Measurements from ENCODE around the gene PPBP.
"Not testable (repeated sequence)": the region's sequence is repeated elsewhere in the genome, so short reads cannot be mapped to it uniquely, and the experiment has no call there.

PPBP gene

DNA sequence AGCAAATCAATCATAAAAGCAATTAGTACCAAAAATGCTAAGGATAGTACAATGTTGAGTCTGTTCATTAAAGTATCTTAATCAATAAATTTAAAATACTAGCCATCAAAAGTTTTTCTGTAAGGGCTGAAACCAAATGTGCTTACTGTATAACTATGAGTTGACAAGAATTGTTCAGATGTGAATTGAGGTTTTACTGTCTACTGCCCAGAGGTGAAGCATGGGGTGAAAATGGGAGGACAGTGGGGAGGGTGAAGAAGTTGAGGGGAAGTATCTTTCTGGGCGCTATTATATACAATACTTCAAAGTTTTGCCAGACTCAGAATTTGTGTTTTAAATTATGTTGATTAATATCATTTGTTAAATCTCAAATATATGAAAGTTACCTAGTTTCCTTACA, 4.1 kb upstream of the PPBP start:
- no peak for DNase-seq (ENCODE audit: low spot score)

DNA sequence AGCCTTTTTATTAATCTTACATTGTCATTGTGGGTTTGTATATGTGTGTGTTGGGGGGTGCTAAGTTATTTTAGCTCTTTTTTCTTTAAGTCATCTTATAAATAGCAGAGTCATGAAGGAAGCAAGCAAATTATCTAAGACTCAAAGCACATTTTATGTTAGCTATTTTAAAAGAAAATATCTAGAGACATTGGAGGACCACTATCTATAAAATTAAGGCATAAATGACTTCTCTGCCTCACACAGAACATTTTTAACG, 3.7 kb upstream of the PPBP start:
- DNase-seq (ENCODE audit: low spot score), result no peak

DNA sequence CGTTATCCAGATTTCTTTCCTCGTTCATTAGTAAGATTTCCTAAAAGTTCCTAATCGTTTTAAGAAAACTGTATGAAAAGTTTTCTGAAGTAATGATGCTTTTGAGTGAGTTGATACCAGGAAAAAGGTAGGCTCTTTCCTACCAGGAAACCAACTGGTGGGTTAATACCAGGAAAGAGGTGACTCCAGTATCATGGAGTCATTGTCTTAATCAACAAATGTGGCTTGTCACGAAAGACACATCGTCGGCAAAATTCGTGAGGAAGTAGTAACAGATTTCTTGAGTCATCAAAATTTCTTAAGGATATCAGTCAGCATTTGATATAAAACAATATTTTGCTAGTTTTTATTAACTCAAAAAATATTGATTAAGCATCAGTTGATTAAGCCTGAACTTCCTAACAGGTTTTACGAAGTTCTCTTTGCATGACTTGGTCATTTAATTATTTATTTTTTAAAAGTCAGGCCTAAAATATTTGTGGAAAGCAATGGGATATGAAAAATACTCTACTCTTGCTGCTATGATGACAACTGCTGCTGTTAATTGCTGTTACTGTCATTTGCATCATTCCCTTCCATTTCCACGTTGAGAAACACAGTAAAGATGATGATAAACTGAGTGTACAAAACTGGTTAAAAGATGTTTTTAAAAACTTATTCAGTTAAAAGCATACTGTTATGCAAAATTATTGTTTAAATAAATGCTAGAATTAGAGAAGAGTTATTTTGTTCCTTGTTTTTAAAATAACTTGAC, 3.2 kb upstream of the PPBP start:
- DNase-seq (ENCODE audit: low spot score), result no peak

DNA sequence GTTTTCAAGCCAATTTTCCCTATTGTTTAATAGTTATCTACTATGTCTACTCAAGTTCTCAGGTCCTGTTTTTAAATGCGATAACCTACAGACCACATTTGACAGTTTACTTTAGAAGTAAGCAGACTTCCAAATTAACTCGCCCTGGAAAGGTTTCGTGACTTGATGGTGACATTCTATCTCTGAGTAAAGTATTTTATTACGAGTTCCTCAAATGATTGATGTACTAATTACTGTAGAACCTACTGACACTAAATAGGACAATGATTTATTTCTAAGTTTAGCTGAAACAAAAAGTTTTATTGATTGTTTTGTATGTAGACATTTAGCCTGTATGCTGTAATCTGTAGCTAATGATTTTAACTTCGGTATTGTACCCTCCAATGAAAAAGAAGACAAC, 1.9 kb upstream of the PPBP start:
- DNase-seq (ENCODE audit: low spot score), result no peak

DNA sequence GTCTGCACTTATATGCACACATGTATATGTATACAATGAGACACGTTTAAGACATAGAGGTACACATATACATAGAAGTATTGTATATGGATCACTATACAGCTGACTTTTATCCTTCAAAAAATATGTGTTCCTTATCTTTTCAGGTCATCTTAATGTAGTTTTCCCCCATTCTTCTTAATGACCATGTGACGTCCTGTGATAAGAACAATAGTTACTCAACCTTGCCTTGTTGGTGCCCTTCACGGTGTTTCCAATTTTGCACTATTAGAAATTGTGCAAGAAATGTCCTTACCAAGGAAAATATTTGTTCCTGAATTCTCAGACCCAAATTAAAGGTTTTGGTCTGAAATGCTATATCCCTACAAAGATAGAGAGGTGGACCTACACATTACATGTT, 1.0 kb upstream of the PPBP start:
- DNase-seq (ENCODE audit: low spot score), result no peak

DNA sequence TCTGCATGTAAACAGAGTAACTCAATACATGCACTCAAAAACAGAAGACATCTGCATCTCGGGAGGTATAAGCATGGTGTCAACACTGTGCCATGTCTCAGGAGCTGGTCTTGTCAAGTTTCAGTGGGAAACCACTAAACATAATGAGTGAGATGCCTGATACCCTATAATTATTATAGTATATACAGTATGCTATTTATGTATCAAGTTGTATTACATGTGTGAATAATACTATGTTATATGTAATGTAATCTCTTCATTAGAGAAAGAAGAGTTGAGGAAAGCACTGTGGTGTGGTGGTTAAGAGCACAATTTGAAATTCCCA, 2.5 kb downstream of the PPBP start:
- no peak for DNase-seq (ENCODE audit: low spot score)

DNA sequence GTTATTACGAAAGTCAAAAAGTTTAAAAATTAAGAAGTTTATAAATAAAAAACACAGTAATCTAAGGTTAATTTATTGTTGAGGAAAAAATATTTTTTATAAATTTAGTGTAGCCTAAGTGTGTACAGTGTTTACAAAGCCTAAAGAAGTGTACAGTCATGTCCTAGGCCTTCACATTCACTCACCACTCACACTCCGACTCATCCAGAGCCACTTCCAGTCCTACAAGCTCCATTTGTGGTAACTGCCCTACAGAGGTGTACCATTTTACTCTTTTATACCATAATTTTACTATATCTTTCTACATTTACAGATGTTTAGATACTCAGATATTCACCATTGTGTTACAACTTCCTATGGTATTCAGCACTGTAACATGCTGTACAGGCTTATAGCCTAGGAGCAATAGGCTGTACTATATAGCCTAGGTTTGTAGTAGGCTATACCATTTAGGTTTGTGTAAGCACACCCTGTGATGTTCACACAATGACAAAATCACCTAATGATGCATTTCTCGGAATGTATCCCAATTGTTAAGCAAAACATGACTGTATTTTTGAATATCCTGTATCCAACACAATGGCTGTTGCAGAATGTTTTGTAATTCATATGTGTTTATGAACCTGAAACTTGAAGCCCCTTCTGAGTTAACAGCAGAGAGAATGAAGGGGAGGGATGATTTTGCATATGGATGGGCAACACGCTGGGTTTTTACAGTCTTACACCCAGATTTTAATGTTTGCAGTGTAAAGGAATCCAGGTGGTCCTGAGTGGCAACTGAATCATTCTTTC, 3.1 kb downstream of the PPBP start:
- peak; percentile 50 for DNase-seq (ENCODE audit: low spot score)

DNA sequence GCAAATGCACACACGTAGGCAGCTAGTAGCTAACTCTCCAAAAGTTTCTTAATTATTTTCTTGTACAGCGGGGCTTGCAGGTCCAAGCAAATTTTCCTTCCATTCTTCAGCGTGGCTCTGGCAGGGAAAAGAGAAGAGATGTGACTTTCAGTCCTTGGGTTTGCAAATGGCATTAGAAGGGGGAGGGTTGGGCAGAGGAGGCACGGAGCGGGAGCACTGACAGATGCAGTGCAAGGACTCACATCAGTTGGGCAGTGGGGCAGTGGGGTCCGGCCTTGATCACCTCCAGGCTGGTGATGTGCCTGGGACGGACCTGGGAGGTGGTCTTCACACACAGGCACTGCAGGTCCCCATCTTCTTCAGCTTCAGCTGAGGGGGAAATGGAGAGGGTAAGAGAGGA, 6.8 kb downstream of the PPBP start:
- not testable (repeated sequence) for DNase-seq (ENCODE audit: low spot score)

DNA sequence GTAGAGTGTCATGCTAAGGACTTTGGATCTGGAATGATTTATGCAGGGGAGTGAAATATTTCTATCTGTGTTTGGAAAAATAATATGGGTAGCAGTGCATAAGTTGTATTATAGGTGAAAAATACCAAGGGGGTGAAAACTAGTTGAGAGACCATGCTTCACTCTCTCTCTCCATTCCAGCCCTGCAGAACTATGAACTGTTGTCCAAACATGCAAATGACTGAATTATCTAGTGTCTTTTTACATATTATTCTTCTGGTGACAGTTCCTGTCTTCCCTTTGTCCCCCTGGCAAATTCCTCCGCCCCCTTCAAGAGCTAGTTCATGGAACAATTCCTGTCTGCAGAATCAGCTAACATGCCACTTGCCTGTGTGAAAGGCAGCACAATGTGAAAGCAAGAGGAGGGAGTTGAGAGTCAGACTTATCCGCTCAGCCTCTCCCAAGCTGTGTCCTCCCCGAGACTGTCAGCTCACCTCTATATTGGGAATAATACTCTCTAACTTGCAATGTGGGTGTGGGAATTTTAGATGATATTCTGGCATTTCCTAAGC, 8.5 kb downstream of the PPBP start:
- DNase-seq (ENCODE audit: low spot score), result no peak

DNA sequence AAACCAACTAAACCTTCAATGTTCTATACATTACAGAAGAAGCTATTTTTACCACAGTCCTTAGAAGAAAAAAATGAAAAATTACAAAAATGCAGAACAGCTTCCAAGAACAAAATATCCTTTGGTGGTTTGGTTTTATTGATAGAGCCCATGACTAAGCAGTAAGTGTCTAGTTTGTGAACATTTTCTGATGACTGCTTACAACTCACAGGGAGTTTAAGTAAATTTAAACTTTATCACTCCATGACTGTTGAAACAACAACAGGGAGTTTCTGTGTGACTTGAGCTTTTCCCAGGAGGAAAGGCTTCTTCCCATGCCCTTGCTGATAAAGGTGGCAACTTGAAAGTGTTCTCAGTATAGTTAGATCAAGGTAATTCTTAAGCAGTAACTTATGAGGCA, 9.1 kb downstream of the PPBP start:
- DNase-seq (ENCODE audit: low spot score), result peak; percentile 25

DNA sequence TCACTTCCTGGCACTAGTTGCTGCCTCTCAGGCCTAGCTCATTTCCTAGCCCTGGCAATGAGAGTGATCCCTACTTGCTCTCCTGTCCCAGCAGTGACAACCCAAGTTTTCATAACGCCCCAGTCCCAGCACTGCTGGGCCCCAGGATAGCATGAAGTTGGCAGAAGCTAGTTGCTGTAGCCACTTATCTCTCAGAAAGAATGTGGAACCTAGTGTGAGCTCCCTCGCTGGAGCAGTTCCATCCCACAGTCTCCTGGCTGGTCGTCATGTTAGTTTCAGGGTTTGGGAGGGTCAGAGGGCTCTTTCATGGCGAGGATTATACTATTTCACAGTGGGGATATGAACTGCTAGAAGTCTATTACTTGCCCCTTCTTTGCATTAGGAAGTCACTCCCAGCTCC, 11.3 kb downstream of the PPBP start:
- DNase-seq (ENCODE audit: low spot score), result no peak

DNA sequence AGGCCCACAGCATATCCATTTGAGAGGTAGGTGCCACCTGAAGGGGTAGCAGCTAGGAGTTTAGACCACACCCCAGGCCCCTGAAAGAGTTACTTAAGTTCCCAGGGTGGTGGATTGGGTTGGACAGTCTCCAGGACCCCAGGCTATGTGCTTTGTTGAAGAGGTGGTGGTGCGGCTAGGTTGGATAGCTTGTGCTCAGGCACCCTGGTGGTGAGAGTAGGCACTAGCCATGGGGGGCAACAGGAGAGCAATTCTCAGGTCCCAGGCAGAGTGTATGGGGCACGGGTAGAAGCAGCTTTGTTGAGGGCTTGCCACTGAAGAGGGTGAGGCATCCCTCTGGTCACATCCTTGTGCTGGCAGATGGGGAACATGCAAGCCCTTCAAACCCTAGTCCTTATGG, 11.8 kb downstream of the PPBP start:
- DNase-seq (ENCODE audit: low spot score), result no peak

DNA sequence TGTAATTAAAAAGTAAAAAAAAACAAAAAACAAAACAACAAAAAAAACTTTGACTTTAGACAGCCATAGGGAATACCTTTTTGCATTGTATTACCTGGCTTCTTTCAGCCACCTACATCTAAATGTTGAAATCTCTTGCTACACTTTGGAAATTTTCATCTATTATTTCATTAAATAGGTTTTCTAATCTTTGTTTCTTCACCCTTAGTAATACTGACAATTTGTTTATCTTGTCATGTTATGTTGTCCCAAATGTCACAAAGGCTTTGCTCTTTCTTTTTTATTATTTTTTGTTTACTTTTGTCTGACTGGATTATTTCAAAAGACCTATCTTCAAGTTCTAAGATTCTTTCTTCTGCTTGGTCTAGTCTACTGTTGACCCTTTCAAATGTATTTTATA, 13.6 kb downstream of the PPBP start:
- DNase-seq (ENCODE audit: low spot score), result no peak

DNA sequence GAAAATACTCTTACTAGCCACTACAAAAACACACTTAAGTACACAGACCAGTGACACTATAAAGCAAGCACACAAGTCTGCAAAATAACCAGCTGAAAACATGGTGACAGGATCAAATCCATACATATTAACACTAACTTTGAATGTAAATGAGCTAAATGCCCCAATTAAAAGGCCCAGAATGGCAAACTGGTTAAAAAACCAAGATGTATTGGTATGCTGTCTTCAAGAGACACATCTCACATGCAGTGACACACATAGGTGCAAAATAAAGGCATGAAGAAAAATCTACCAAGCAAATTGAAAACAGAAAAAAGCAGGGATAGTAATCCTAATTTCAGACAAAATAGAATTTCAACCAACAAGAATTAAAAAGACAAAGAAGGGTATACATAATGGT, 17.0 kb downstream of the PPBP start:
- no peak for DNase-seq (ENCODE audit: low spot score)

DNA sequence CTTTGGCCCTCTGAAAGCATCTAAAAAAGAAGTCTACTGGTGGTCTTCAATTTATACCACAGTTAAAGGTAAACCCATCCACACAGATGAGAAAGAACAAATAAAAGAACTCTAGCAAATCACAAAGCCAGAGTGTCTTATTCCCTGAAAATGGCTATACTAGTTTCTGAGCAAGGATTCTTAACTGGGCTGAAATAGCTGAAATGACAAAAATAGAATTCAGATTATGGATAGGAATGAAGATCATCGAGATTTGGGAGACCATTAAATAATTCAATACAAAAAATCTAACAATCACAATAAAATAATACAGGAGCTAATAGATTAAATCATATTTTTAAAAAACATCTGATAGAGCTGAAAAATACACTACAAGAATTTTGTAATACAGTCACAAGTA, 18.0 kb downstream of the PPBP start:
- no peak for DNase-seq (ENCODE audit: low spot score)

DNA sequence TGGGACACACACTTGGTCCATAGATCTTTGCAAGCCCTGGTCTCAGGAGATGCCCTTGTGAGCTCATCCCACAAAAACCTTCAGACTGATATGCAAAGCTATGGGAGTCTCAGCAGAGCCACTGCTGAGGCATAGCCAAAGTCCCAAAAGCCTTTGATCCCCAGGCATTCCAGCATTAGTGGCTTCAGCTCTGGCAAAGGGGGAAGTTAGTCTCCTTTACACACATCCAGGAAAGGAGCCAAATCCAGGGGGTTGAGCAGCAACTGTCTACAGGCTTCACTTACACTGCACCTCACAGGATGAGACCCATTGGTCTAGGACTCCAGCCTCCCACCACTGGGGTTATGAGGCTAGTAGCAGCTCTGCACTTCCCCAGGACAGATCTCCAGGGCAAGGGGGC, 20.1 kb downstream of the PPBP start:
- DNase-seq (ENCODE audit: low spot score), result no peak

DNA sequence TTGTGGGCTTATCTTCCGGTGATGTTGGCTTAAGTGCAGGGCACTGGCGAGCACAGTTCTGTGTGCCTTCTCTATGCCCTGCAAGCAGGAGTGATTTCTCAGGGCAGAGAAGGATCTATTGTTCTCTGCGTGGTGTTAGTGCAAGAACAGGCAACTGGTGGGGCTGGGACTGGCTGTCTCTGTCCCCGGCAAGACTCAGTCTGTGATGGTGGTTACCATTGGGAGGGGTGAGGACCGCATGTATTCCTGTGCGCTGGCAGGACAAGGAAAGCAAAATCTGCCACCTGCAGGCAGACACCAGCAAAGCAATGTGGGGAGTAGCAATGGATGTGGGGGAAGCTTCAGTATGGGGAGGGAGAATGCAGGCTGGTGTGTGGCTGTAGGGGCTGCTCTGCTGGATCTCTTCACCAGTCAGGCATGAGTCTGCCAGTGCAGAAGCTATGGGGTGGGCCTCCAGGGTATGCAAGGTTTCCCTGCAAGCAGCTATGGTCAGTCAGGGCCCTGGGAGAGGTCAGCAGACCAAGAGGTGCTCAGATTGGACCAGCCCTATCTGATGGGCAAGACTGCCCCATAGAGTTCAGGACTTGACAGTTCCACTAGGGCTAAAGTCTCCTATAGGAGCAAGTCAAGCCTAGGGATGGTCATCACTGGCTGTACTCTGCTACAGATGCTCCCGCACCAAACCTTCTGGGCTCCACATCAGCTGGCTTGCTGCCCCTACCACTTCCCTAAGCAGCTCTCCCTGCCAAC, 23.0 kb downstream of the PPBP start:
- DNase-seq (ENCODE audit: low spot score), result peak; percentile 41

DNA sequence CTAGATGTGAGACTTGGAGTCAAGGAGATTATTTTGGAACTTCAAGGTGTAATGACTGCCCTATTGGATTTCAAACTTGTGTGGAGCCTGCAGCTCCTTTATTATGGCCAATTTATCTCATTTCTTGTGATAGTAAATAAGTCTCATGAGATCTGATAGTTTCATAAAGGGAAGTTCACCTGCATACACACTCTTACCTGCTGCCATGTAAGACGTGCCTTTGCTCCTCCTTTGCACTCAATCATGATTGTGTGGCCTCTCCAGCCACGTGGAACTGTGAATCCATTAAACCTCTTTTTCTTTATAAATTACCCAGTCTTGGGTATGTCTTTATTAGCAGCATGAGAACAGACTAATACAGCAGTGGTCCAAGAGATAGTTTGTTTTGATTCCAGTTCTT, 25.3 kb downstream of the PPBP start:
- DNase-seq (ENCODE audit: low spot score), result no peak

DNA sequence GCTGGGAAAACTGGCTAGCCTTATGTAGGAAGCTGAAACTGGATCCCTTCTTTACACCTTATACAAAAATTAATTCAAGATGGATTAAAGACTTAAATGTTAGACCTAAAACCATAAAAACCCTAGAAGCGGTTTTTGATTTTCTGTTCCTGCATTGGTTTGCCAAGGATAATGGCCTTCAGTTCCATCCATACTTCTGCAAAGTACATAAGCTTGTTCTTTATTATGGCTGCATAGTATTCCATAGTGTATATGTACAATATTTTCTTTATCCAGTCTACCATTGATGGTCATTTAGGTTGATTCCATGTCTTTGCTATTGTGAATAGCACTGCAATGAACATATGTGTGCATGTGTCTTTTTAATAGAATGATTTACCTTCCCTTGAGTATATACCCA, 28.9 kb downstream of the PPBP start:
- DNase-seq (ENCODE audit: low spot score), result not testable (repeated sequence)

DNA sequence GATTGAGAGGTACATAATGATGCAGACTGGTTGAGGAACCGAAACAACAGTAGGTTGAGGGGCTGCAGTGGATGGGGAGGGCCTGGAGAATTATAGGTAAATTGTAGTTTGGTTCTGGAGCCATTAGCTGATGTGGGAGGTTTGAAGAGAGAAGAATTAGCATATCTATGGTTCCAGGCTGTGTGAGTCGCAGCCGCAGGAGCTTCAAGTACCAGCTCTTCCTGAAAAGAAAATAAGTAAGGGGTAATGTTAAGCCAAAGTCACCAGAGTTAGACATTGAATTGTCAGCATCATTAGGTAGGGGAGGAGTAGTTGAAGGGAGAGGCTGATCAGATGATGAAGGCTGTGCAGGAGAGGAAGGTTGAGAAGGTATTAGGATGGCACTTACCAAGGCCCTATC, 35.6 kb downstream of the PPBP start:
- DNase-seq (ENCODE audit: low spot score), result no peak

DNA sequence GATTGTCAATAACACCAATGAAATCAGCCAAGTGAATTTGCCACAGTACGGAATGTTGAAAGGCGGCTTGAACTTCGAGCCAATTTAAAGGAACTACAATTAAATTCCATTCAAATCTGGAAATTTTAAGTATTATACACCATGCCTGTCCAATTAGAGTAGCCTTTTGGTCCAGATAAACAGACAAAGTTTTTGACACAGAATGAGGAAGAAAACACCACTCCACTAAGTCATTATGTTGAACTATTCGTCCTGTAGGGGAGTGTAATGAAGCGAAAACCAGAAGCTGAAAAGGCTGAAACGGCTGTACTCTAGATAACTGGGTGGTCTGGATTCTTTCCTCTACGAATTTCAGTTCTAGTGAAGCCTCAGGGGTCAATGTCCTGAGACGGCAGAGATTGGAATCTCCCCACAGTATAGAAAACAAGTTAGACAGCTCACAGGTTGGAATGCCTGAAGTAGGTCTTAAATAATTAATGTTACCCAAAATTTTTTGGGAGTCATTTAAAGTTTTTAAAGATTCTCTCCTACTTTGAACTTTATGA, 37.5 kb downstream of the PPBP start:
- not testable (repeated sequence) for DNase-seq (ENCODE audit: low spot score)

DNA sequence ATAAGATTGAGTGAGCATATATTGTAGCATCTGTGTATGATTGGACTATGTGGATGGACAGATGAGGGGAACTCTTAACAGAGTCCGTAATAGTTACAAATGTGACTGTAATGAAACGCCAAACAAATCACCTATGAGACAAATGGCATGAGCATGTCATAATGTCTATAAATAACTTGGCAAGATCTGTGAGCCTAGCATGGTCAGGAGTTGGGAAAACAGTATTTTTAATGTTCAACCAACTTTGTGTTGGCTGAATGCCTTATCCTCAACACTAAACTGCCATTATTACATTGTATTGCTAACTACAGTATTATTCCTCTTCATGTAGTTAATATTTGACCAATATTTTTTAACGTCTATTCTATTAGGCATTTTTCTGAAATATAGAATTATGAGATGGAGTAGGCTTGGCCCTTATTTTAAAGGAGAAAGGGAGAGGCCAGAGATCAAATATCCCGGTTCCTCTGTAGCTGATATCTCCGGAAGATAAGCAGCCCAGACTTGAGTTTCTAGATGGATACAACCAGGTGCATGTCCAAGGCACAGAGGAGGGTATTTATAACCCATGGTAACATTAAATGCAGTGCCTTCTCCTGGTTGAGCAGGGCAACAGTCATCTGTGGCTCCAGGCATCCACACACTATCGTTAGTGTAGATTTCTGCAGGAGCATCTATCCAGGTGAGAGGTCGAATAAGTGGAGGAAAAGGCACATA, 38.8 kb downstream of the PPBP start:
- peak; percentile 64 for DNase-seq (ENCODE audit: low spot score)

Measured in kidney tubule cell (primary cell).